BE2C (cell line): Measurements from ENCODE around the gene GPR35.
A peak's percentile ranks its signal among the peaks of the same experiment; 100 is the strongest.

Experiments used
- DNase-seq: peaks from one replicate; pipeline ENCODE4 v3.0.0-alpha.2; 2020
- H3K27me3 ChIP-seq: fragments of 250-450 bp; sonication (Bioruptor Pico); 2 replicates; pipeline ENCODE4 v1.5.1; 2020; ENCODE audit warnings: mild to moderate bottlenecking
- H3K36me3 ChIP-seq: fragments of 250-450 bp; sonication (Bioruptor Pico); 2 replicates; pipeline ENCODE4 v1.5.1; 2020; ENCODE audit warnings: mild to moderate bottlenecking
- H3K4me1 ChIP-seq: fragments of 250-450 bp; sonication (Bioruptor Pico); 2 replicates; pipeline ENCODE4 v1.5.1; 2020
- H3K4me3 ChIP-seq: 2 replicates; pipeline ENCODE4 v1.5.1; 2011; ENCODE audit warnings: low read depth, low read length
- H3K9me3 ChIP-seq: fragments of 250-450 bp; sonication (Bioruptor Pico); 2 replicates; pipeline ENCODE4 v1.5.1; 2020
- TF ChIP-seq, protein P1 (sequence below): IDR thresholded peaks from 2 replicates; pipeline ENCODE4 v1.5.1; 2012; ENCODE audit warnings: mild to moderate bottlenecking, low read depth, low read length

The GPR35 gene

DNA sequence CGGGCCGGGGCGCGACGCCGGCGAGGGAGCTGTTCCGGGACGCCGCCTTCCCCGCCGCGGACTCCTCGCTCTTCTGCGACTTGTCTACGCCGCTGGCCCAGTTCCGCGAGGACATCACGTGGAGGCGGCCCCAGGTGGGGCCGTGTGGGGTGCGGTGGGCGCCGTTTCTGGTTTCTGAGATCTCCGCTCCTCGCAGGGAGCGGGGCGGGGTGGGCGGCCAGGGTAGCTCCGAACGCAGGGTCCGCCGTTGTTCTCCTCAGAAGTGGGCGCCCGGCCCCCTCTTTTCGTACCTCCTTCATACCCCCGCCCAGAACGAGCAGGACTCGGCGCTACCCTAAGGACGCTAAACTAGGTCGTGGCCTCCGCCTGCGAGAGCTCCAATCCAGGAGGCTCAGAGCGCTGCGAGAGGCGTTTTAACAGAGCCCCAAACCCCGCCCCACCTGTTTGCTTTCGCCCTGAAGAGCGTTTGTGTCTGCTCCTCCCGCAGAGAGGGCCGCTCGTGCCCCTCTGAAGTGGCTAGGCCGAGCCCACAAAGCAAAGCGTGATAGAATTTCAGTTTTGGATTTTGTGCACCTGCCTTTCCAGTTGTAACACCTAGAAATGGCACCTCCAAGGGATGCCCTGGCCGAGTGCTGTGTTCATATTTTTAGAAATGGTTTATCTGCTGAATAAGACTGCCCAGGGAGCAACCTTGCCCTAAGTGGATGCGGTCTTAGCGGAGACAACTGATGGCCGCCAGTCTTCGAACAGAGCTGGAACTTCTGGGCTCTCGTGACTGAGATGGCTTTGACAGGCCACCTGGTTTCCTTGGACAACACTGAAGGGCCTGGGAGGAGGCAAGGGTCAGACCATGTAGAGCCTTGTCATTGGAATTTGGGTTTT is 38.1 kb upstream of the GPR35 start:
- peak overlapping the region; percentile 99 for H3K4me3 ChIP-seq
- peaks cover 3% of the 10 kb centered on the region for H3K36me3 ChIP-seq
- H3K4me1 ChIP-seq: no peaks in the 10 kb centered on the region
- TF ChIP-seq, protein P1, sequence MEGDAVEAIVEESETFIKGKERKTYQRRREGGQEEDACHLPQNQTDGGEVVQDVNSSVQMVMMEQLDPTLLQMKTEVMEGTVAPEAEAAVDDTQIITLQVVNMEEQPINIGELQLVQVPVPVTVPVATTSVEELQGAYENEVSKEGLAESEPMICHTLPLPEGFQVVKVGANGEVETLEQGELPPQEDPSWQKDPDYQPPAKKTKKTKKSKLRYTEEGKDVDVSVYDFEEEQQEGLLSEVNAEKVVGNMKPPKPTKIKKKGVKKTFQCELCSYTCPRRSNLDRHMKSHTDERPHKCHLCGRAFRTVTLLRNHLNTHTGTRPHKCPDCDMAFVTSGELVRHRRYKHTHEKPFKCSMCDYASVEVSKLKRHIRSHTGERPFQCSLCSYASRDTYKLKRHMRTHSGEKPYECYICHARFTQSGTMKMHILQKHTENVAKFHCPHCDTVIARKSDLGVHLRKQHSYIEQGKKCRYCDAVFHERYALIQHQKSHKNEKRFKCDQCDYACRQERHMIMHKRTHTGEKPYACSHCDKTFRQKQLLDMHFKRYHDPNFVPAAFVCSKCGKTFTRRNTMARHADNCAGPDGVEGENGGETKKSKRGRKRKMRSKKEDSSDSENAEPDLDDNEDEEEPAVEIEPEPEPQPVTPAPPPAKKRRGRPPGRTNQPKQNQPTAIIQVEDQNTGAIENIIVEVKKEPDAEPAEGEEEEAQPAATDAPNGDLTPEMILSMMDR: no peak
- no peaks in the 10 kb centered on the region for H3K27me3 ChIP-seq
- no peaks in the 10 kb centered on the region for H3K9me3 ChIP-seq
- DNase-seq: no peak

DNA sequence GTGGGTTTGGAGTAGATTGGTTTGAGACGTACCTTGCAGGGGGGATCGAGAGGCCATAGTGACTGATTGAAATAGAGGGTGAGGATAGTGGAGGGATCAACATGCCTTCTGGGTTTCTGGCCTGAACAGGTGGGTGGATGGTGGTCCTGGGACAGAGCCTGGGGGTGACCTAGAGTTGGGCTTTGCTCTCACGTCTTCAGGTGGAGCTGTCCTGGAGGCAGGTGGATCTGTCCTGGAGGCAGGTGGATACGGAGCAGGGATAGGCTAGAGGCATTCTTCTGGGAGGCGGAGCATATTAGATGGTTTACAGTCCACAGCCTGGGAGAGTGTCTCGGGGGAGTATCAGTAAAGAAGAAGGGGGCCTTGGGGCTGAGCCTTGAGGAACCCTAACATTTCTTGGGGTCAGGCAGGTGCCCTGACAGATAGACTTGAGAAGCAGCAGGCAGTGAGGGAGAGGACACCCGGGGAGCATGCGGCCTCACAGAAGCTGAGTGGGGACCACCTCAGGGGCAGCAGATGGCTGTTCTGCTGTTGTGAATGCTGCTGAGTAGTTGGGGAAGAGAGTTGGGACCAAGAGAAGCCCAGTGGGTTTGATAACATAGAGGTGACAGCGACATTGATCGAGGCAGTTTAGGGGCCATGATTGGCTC is 37.1 kb upstream of the GPR35 start:
- Histone ChIP-seq H3K9me3 (no peaks in the 10 kb centered on the region), H3K36me3 (peaks cover 6% of the 10 kb centered on the region), H3K4me1 (no peaks in the 10 kb centered on the region), H3K27me3 (no peaks in the 10 kb centered on the region), H3K4me3 (peak overlapping the region; percentile 99)
- no peak for DNase-seq
- TF ChIP-seq, protein P1: no peak

DNA sequence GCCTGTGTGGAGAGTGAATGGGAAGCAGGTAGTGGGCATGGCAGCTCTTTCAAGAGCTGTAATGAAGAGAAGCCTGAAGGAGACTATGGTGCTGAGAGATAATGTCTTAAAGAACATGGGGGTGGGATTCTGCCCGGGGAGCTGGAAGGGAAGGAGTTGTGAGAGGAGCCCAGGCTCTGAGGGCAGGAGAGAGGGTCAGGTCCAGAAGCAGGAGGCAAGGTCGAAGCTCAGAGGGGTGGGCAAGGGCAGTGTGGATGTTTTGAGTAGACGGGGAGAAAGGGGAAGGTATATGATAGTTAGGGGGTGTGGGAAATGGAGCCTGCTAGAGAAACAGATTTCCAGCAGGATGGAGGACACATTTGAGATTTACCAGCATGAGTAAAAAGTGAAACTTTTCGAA is 36.6 kb upstream of the GPR35 start:
- Histone ChIP-seq H3K4me1 (no peaks in the 10 kb centered on the region), H3K9me3 (no peaks in the 10 kb centered on the region), H3K4me3 (no peak overlapping the region), H3K36me3 (peaks cover 6% of the 10 kb centered on the region), H3K27me3 (no peaks in the 10 kb centered on the region)
- TF ChIP-seq, protein P1: no peak
- no peak for DNase-seq

DNA sequence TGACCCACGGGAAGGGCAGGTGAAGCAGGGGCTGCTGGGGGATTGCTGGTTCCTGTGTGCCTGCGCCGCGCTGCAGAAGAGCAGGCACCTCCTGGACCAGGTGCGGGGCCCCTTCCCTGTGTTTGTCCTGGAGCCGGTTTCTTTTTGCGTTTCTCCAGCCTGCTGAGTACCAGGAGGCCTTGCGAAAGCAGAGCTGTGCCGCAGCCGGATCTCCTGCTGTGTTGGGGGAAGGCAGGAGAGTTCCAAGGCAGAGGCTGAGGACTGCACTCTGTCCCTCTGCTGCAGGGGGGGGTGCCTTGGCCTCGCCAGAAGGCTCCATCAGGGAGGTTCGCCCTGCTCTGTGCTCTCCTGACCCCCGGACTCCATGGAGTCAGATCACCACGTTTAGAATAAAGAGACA is 35.9 kb upstream of the GPR35 start:
- DNase-seq: peak; percentile 3
- Histone ChIP-seq H3K27me3 (no peaks in the 10 kb centered on the region), H3K36me3 (peaks cover 6% of the 10 kb centered on the region), H3K4me3 (no peak overlapping the region), H3K9me3 (no peaks in the 10 kb centered on the region), H3K4me1 (no peaks in the 10 kb centered on the region)
- TF ChIP-seq, protein P1: no peak

DNA sequence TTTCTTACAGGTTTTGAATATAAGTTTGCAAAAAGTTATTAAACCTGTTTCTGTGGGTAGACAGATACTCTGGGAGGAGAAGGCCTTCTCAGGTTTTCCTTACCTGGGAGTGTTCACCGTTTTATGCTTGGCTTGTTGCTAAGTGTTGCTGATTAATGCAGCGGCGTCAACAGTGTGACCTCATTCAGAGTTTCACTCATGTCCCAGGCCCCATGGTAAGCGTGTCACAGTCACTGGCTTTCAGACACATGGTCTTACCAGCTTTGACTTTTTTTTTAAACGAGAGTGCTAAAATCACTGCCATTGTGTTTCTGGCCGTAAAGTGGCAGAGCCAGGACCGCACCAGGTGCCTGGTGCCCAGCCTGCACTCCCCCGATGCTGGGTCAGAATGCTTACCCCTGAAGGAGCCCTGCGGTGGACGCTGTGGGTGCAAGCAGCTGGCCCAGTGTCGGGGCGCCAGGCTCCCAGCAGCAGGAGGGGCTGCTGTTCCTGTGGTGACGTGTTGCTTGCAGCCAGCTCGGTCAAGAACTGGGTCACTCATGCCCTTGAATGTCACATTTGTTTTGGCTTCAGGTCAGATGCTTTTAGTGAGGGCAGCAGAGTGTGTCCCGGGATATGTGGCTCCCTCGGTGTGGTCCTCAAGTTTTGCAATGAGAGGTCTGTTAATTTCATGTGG is 35.3 kb upstream of the GPR35 start:
- H3K36me3 ChIP-seq: peaks cover 6% of the 10 kb centered on the region
- TF ChIP-seq, protein P1: no peak
- H3K27me3 ChIP-seq: no peaks in the 10 kb centered on the region
- H3K9me3 ChIP-seq: no peaks in the 10 kb centered on the region
- no peak overlapping the region for H3K4me3 ChIP-seq
- no peaks in the 10 kb centered on the region for H3K4me1 ChIP-seq
- no peak for DNase-seq
